HG02759 (cell line): Measurements from ENCODE around the gene HTR7.

Experiments used
- ATAC-seq: cut with Tn5 transposase; IDR thresholded peaks from one replicate; pipeline ENCODE4 v1.9.1; 2021; ENCODE audit warnings: mild to moderate bottlenecking, moderate library complexity; ENCODE audit not compliant: unreplicated experiment

HTR7 gene

DNA sequence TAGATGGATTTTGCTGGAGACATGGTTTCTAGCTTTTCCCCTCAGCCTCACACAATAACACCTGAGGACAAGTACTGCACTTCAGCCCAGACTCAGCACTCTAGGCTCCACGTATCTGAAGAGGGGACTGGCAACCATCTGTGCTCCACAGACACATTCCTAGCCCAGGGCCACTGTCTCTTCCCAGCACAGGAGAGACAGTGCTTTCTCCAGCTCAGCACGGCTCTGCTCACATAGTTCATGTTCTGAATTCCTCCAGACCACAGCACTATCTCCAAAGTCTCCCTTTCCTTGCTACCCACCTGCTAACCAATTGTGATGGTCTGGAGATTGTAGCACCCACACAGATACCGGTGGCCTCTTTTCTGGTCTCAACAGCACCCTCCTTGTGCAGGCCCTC is 114.5 kb downstream of the HTR7 start:
- ATAC-seq: no peak

GRCh38 chr10:90741926-90742565 is 115.8 kb downstream of the HTR7 start:
- no peak for ATAC-seq

DNA sequence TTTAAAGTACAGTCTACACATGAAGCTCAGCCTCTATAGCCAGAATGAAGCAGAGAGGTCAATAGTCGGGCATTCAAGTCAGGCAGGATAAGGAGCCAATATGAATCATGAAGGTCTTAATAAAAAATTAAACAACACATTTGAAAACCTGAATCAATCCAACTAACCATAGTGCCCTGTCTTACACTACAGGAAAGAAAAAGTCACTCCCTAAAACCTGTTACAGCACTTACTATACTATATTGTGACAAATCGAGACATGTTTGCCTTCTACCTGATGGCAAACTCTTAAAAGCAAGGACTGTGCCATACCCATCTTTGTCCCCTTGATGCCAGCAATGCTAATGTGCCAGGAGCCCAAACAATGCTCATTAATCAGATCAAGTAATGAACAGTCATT is 117.6 kb downstream of the HTR7 start:
- ATAC-seq: no peak

- ATAC-seq: no peak
These were observed 119.0 kb downstream of the HTR7 start for GRCh38 chr10:90738885-90739284.

GRCh38 chr10:90734415-90734814 is 123.4 kb downstream of the HTR7 start:
- no peak for ATAC-seq

DNA sequence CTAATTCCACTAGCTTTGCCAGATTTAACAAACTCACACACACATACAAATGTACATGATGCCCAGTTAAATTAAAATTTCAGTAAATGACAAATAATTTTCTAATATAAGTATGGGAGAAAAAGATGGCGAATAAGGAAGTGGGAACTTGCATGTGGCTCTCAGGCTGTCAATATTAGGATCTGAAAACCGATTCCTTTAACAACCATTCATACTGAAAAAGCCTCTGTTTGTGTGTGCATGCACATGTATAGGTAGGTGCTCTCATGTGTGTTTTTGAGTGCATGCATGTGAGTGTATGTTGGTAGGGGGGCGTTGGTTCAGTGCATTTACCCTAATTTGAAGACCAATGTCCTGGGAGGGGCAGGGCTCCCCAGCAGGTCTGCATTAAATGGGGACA is 125.3 kb downstream of the HTR7 start:
- no peak for ATAC-seq

- no peak for ATAC-seq
These were observed 134.3 kb downstream of the HTR7 start for GRCh38 chr10:90723416-90724068.

GRCh38 chr10:90722832-90723231 is 135.0 kb downstream of the HTR7 start:
- ATAC-seq: no peak

- ATAC-seq: no peak
These were observed 139.7 kb downstream of the HTR7 start for GRCh38 chr10:90718182-90718581.

GRCh38 chr10:90712529-90712928 is 145.3 kb downstream of the HTR7 start:
- ATAC-seq: no peak

- ATAC-seq: no peak
These were observed 148.1 kb downstream of the HTR7 start for GRCh38 chr10:90709727-90710126.

DNA sequence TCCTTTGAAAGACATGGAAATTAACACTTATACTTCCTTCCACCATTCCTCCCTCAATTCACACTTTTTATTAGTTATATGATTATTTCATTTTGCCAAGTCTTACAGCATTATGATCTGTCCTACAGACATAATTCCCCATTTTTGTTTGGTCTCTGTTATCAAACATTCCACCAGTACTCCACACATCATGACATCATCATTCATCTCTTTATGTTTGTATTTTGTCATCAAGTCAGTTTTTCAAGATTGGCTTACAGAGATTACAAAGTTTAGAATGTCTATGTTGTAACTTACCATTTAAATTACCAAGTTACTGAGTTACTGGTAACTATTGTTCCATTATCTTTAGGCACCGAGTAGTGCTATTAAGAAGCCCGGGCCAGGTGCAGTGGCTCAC is 150.2 kb downstream of the HTR7 start:
- no peak for ATAC-seq

GRCh38 chr10:90701428-90701827 is 156.4 kb downstream of the HTR7 start:
- ATAC-seq: no peak

- ATAC-seq: no peak
These were observed 161.7 kb downstream of the HTR7 start for GRCh38 chr10:90695915-90696676.
